GM23248 (cell line): ENCODE measurements around the gene LMO2. TPM values are rescaled to one million over a fixed set of nuclear protein-coding genes. Genes with fewer than 3 reads are reported as not detected.
A peak's percentile ranks its signal among the peaks of the same experiment; 100 is the strongest.
"Not testable (repeated sequence)": the region's sequence is repeated elsewhere in the genome, so short reads cannot be mapped to it uniquely, and the experiment has no call there.

Experiments
- DNase-seq: peaks from one replicate; pipeline ENCODE4 v3.0.0-alpha.2; 2015
- H2AFZ ChIP-seq: fragments of 200-600 bp; sonication (generic); 2 replicates; pipeline ENCODE4 v1.6.1; 2016; ENCODE audit warnings: antibody characterized with exemption
- H3F3A ChIP-seq: fragments of 200-600 bp; sonication (generic); 2 replicates; pipeline ENCODE4 v1.6.1; 2016; ENCODE audit warnings: mild to moderate bottlenecking, antibody characterized with exemption, mixed run types; ENCODE audit not compliant: insufficient read depth
- H3K27ac ChIP-seq: fragments of 200-600 bp; sonication (generic); 2 replicates; pipeline ENCODE4 v1.5.1; 2016; ENCODE audit warnings: mild to moderate bottlenecking
- H3K27me3 ChIP-seq: fragments of 200-600 bp; sonication (generic); replicated peaks from 2 replicates; pipeline ENCODE4 v1.6.1; 2016; ENCODE audit warnings: mild to moderate bottlenecking; ENCODE audit not compliant: insufficient read depth
- H3K36me3 ChIP-seq: fragments of 200-600 bp; sonication (generic); 2 replicates; pipeline ENCODE4 v1.6.1; 2016; ENCODE audit warnings: low read depth, mild to moderate bottlenecking
- H3K4me1 ChIP-seq: fragments of 200-600 bp; sonication (generic); 2 replicates; pipeline ENCODE4 v1.6.1; 2016; ENCODE audit warnings: mild to moderate bottlenecking; ENCODE audit not compliant: insufficient read depth
- H3K4me2 ChIP-seq: fragments of 200-600 bp; sonication (generic); one replicate; pipeline ENCODE4 v1.6.1; 2016; ENCODE audit warnings: mild to moderate bottlenecking; ENCODE audit not compliant: unreplicated experiment
- H3K4me3 ChIP-seq: fragments of 200-600 bp; sonication (generic); 2 replicates; pipeline ENCODE4 v1.5.1; 2016; ENCODE audit warnings: mild to moderate bottlenecking
- H3K79me2 ChIP-seq: fragments of 200-600 bp; sonication (generic); 2 replicates; pipeline ENCODE4 v1.6.1; 2016; ENCODE audit warnings: mild to moderate bottlenecking; ENCODE audit not compliant: insufficient read depth
- H3K9ac ChIP-seq: fragments of 200-600 bp; sonication (generic); 2 replicates; pipeline ENCODE4 v1.6.1; 2016; ENCODE audit warnings: mild to moderate bottlenecking
- H3K9me2 ChIP-seq: fragments of 200-600 bp; sonication (generic); 2 replicates; pipeline ENCODE4 v1.6.1; 2016; ENCODE audit warnings: mixed run types, mild to moderate bottlenecking, moderate library complexity; ENCODE audit not compliant: insufficient read depth
- H3K9me3 ChIP-seq: fragments of 200-600 bp; sonication (generic); one replicate; pipeline ENCODE4 v1.6.1; 2017; ENCODE audit warnings: low read depth
- H4K20me1 ChIP-seq: fragments of 200-600 bp; sonication (generic); 2 replicates; pipeline ENCODE4 v1.6.0; 2016; ENCODE audit not compliant: insufficient read depth
- EZH2 ChIP-seq: fragments of 200-600 bp; sonication (generic); IDR thresholded peaks from 2 replicates; pipeline ENCODE4 v1.6.1; 2018; ENCODE audit warnings: antibody characterized with exemption, mild to moderate bottlenecking; ENCODE audit not compliant: insufficient read depth, poor library complexity, severe bottlenecking
- EZH2phosphoT487 ChIP-seq: fragments of 200-600 bp; sonication (generic); IDR thresholded peaks from 2 replicates; pipeline ENCODE4 v1.6.1; 2018; ENCODE audit warnings: antibody characterized with exemption, moderate library complexity, mild to moderate bottlenecking, low read depth; ENCODE audit not compliant: insufficient read depth
- whole genome bisulfite sequencing, 2 experiments: methylation state at CpG; one replicate each; pipeline ENCODE4 v1.1.6; 2015 to 2017; ENCODE audit warnings: low lambda C conversion rate in 2 of 2, low coverage in 1 of 2; ENCODE audit errors: missing lambda C conversion rate in 2 of 2; 5-methylcytosine and 5-hydroxymethylcytosine counted together
- in situ Hi-C: fragments of 300-500 bp; cut with MboI; formaldehyde crosslinking; loops from 2 replicates; pipeline ENCODE4 v1.15.0; 2020
- polyA plus RNA-seq: library from polyadenylated mRNA; unstranded; fragments of >200 nt; fragmentation: Nextera tagmentation; extraction: Ambion mirVana; gene quantifications from 2 replicates; pipeline ENCODE4 v1.2.1, GENCODE V29; 2016
- total RNA-seq: library from RNA; depleted of rRNA; stranded (reverse); fragments of >200 nt; shearing (Covaris generic); gene quantifications from 2 replicates; pipeline ENCODE4 v1.2.3, GENCODE V29; 2014; rRNA removed

Gene LMO2
- total and polyA plus RNA-seq, 2 experiments from 2014 or later, result not detected

DNA sequence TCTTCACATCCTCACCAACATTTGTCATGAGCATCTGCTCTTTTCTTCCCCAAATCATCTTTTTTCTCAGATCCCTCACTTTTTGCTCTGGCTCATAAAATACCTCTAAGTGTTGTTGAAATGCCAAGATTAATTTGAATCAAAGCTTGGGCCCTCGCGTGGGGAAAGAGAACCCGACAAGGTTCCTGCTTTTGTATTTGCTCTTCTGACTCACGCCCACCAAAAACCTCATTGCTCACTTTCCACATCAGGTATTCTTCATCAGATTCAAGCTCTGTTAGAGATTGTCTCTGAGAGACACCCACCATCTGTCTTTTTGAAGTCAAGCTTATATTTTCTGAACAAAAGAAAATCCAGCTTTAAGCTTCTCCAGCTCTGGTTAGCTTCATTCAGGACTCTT, 64.7 kb downstream of the LMO2 start:
- in situ Hi-C loops, result loop anchor here (10.0 kb wide), 1 partner anchor 462 kb away; no protein-coding TSS in a partner anchor
- peaks cover 4% of the 10 kb centered on the region; the same call in 1 of the 2 replicates for H3K27me3 ChIP-seq

DNA sequence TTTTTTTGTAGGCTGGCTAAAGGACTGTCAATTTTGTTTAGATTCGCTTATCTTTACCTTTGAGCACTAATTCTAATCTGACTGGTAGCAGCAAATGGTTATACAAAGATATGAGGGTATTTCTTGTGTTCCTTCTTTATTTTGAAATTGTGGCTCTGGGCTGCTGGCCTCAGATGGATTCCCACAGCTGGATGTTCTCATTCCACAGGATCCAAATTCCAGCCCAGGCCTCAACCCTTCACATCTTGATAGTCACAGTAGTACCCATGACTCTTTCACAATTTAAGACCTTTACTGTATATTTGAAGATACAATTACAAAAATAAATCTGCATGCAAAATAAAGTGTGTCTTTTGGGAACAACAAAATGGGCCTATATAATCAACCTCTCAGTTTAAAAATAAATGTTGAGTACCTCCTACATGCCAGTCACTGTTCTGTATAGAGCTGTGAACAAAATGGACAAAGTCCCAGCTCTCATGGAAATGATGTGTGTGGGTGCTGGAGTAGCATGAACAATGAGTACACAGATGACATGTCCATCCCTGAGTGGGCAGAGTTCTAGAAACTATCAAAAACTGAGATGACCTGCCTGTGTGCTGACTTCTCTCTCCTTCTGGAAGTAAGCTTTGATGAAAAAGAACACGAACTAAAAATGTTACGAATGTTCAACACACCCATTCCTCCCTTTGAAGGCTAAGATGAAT, 65.9 kb downstream of the LMO2 start:
- Histone ChIP-seq H3K9me3 (no peaks in the 10 kb centered on the region), H4K20me1 (no peaks in the 10 kb centered on the region), H3F3A (no peaks in the 10 kb centered on the region), H3K27me3 (peaks cover 16% of the 10 kb centered on the region; the same call in 1 of the 2 replicates), H3K4me1 (no peaks in the 10 kb centered on the region), H2AFZ (no peak overlapping the region), H3K36me3 (no peaks in the 10 kb centered on the region), H3K27ac (no peak overlapping the region), H3K4me3 (no peak overlapping the region), H3K9ac (no peak overlapping the region), H3K79me2 (no peaks in the 10 kb centered on the region), H3K4me2 (no peak overlapping the region), H3K9me2 (no peaks in the 10 kb centered on the region)
- TF ChIP-seq EZH2 (no peak), EZH2phosphoT487 (no peak)
- peak; percentile 20 for DNase-seq
- in situ Hi-C loops, result loop anchor here (10.0 kb wide), 1 partner anchor 461 kb away; no protein-coding TSS in a partner anchor
- WGBS, 2 experiments, result 84 to 90% methylated on average over 3 of the region's 3 CpGs

More for the DNA sequence above, 64.7 kb downstream of the LMO2 start:
- no peaks in the 10 kb centered on the region for H3K4me1 ChIP-seq
- no peaks in the 10 kb centered on the region for H4K20me1 ChIP-seq
- H3K79me2 ChIP-seq, result no peaks in the 10 kb centered on the region
- H3F3A ChIP-seq, result no peaks in the 10 kb centered on the region
- H3K9me2 ChIP-seq, result no peaks in the 10 kb centered on the region
- WGBS, 2 experiments, result 79 to 81% methylated on average over 4 of the region's 4 CpGs
- TF ChIP-seq EZH2phosphoT487, result no peak
- no peak for TF ChIP-seq EZH2
- H3K9ac ChIP-seq, result no peak overlapping the region
- no peak overlapping the region for H3K4me3 ChIP-seq
- H3K36me3 ChIP-seq, result no peaks in the 10 kb centered on the region
- H3K9me3 ChIP-seq, result no peaks in the 10 kb centered on the region
- no peak for DNase-seq
- H2AFZ ChIP-seq, result no peak overlapping the region
- no peak overlapping the region for H3K4me2 ChIP-seq
- H3K27ac ChIP-seq, result no peak overlapping the region

DNA sequence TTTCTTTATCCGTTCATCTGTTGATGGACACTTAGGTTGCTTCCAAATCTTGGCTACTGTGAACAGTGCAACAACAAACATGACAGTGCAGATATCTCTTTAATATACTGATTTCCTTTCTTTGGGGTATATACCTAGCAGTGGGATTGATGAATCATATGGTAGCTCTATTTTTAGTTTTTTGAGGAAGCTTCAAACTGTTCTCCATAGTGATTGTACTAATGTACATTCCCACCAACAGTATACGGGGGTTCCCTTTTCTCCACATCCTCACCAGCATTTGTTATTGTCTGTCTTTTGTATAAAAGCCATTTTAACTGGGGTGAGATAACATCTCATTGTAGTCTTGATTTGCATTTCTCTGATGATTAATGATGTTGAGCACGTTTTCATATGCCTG, 68.9 kb downstream of the LMO2 start:
- H3K9me3 ChIP-seq, H3K4me1 ChIP-seq, H3K79me2 ChIP-seq, H3K36me3 ChIP-seq, H3K4me3 ChIP-seq, H2AFZ ChIP-seq, H3K27ac ChIP-seq, H3K9me2 ChIP-seq, H3F3A ChIP-seq, H3K4me2 ChIP-seq, DNase-seq, H3K9ac ChIP-seq, H4K20me1 ChIP-seq: not testable (repeated sequence)
- peaks cover 18% of the 10 kb centered on the region; the same call in 1 of the 2 replicates for H3K27me3 ChIP-seq
- in situ Hi-C loops, result loop anchor here (10.0 kb wide), 1 partner anchor 458 kb away; no protein-coding TSS in a partner anchor
- 24 to 27% methylated on average over 3 of the region's 3 CpGs for WGBS, 2 experiments

DNA sequence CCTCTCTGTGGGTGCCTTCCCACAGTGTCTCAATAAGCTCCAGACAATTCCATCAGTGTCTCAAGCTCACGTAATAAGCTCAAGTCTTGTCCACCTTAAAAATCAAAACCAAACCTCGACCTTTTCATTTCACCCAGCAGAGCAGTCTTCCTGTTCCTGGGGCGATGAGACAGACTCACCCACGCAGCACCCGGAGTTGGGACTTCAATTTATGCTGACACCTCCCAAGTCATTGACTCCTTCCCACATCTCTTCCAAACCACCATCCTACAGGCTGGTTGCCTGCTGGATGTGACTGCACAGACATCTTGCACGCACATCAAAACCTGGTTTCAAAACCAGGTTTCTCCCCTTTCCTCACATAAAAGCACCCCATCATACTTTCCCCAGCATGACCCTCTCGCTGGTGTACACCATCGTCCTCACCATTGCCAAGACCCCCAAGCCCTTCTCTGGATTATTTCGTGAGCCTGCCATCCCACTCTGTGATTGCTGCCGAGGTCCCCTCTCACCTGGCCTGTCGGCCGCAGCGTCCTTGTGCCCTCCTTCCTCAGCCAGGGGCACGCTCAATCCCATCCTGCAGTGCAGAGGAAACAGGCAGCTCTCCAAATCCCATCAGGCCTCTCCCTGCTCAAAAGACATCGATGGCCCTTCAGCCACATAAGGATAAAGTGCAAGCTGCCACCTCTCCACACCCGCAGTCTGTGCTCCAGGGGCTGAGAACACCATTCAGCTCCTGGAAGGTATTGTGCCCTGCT, 72.4 kb downstream of the LMO2 start:
- DNase-seq, result no peak
- TF ChIP-seq EZH2phosphoT487 (no peak), EZH2 (no peak)
- Histone ChIP-seq H3K4me2 (no peak overlapping the region), H3K79me2 (no peaks in the 10 kb centered on the region), H3K9me3 (no peaks in the 10 kb centered on the region), H3K9ac (no peak overlapping the region), H3F3A (no peaks in the 10 kb centered on the region), H3K27ac (no peak overlapping the region), H3K36me3 (no peaks in the 10 kb centered on the region), H3K27me3 (peaks cover 25% of the 10 kb centered on the region; the same call in 1 of the 2 replicates), H3K9me2 (no peaks in the 10 kb centered on the region), H3K4me3 (no peak overlapping the region), H2AFZ (no peak overlapping the region), H3K4me1 (no peaks in the 10 kb centered on the region), H4K20me1 (no peaks in the 10 kb centered on the region)
- 53 to 64% methylated on average over 12 to 16 of the region's 16 CpGs for WGBS, 2 experiments
- in situ Hi-C loops, result loop anchor here (10.0 kb wide), 1 partner anchor 455 kb away; no protein-coding TSS in a partner anchor

Other genes starting within 250 kb of the LMO2 start
- not detected in 2 replicates for gene C11orf91, start 191.2 kb downstream of the LMO2 start, total RNA-seq
- gene C11orf91, start 191.2 kb downstream of the LMO2 start, polyA plus RNA-seq, result not detected in 2 replicates
- gene CD59, start 155.7 kb downstream of the LMO2 start, total RNA-seq, result 1,166 and 1,314 TPM in 2 replicates
- gene CD59, start 155.7 kb downstream of the LMO2 start, polyA plus RNA-seq, result 2,015 and 2,061 TPM in 2 replicates
- 44.6 and 72.2 TPM in 2 replicates for gene FBXO3, start 117.6 kb downstream of the LMO2 start, total RNA-seq
- gene FBXO3, start 117.6 kb downstream of the LMO2 start, polyA plus RNA-seq, result 37.8 and 38.7 TPM in 2 replicates
- gene CAPRIN1, start 159.7 kb upstream of the LMO2 start, total RNA-seq, result 176 and 181 TPM in 2 replicates
- gene CAPRIN1, start 159.7 kb upstream of the LMO2 start, polyA plus RNA-seq, result 127 TPM in 2 replicates
- 21.4 and 34.3 TPM in 2 replicates for gene NAT10, start 213.6 kb upstream of the LMO2 start, total RNA-seq
- 24.0 and 27.5 TPM in 2 replicates for gene NAT10, start 213.6 kb upstream of the LMO2 start, polyA plus RNA-seq